HepG2 (cell line): Measurements from ENCODE around the gene NT5C.

ENCODE experiments used
- GABPA ChIP-seq, 2 experiments: IDR thresholded peaks; 2 replicates each; pipeline ENCODE4 v1.6.1; 2011 to 2016; ENCODE audit warnings: low read depth in 2 of 2, low read length in 1 of 2, missing biosample characterization in 1 of 2, missing genetic modification characterization in 1 of 2
- HOXA7 ChIP-seq: sonication (generic); formaldehyde crosslinking; IDR thresholded peaks from 2 replicates; pipeline ENCODE4 v1.8.1; 2022; ENCODE audit warnings: mild to moderate bottlenecking, missing genetic modification reagents, moderate library complexity
- NFRKB ChIP-seq: fragments of 450-650 bp; IDR thresholded peaks from 2 replicates; pipeline ENCODE4 v1.6.1; 2017
- REXO4 ChIP-seq: sonication (generic); formaldehyde crosslinking; IDR thresholded peaks from 2 replicates; pipeline ENCODE4 v1.8.0; 2022; ENCODE audit warnings: missing genetic modification reagents, mild to moderate bottlenecking, borderline replicate concordance
- SMAD1 ChIP-seq: sonication (generic); formaldehyde crosslinking; IDR thresholded peaks from 2 replicates; pipeline ENCODE4 v1.4.0; 2020; ENCODE audit warnings: missing genetic modification reagents, low read depth, mild to moderate bottlenecking, borderline replicate concordance
- TSC22D2 ChIP-seq: sonication (generic); formaldehyde crosslinking; IDR thresholded peaks from 2 replicates; pipeline ENCODE4 v1.5.1; 2020; ENCODE audit warnings: missing genetic modification reagents, mild to moderate bottlenecking, borderline replicate concordance
- ZNF12 ChIP-seq: sonication (generic); formaldehyde crosslinking; IDR thresholded peaks from 2 replicates; pipeline ENCODE4 v1.5.0; 2020; ENCODE audit warnings: missing genetic modification reagents
- ZNF275 ChIP-seq: sonication (generic); formaldehyde crosslinking; IDR thresholded peaks from 2 replicates; pipeline ENCODE4 v1.8.0; 2022; ENCODE audit warnings: missing genetic modification reagents, mild to moderate bottlenecking, inconsistent platforms, borderline replicate concordance
- ZNF674 ChIP-seq: sonication (generic); formaldehyde crosslinking; IDR thresholded peaks from 2 replicates; pipeline ENCODE4 v1.5.0; 2020; ENCODE audit warnings: low read depth, mild to moderate bottlenecking, missing genetic modification reagents
- TF ChIP-seq, protein P1 (sequence below): IDR thresholded peaks from 2 replicates; pipeline ENCODE4 v1.6.1; 2018; ENCODE audit warnings: missing genetic modification reagents, mild to moderate bottlenecking, missing compliant biosample characterization

- TF ChIP-seq SMAD1 (CRISPR knock-in tag) (no peak), REXO4 (CRISPR knock-in tag) (no peak), GABPA (IDR thresholded peaks at IDR 0.05; ENCODE audit: low read depth, low read length) (no peak), GABPA (CRISPR knock-in tag; IDR thresholded peaks at IDR 0.05; ENCODE audit: low read depth) (no peak), NFRKB (no peak), ZNF275 (CRISPR knock-in tag) (no peak), ZNF12 (CRISPR knock-in tag) (no peak), HOXA7 (CRISPR knock-in tag) (no peak), TSC22D2 (CRISPR knock-in tag) (no peak), ZNF674 (CRISPR knock-in tag) (no peak)
- TF ChIP-seq, protein P1, sequence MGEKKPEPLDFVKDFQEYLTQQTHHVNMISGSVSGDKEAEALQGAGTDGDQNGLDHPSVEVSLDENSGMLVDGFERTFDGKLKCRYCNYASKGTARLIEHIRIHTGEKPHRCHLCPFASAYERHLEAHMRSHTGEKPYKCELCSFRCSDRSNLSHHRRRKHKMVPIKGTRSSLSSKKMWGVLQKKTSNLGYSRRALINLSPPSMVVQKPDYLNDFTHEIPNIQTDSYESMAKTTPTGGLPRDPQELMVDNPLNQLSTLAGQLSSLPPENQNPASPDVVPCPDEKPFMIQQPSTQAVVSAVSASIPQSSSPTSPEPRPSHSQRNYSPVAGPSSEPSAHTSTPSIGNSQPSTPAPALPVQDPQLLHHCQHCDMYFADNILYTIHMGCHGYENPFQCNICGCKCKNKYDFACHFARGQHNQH (CRISPR knock-in tag) = no peak
These were observed 27.7 kb downstream of the NT5C start for GRCh38 chr17:75103601-75104554.
